Stimulated activated naive CD8-positive, alpha-beta T cell treated with anti-CD3 and anti-CD28 coated beads, Interleukin-15, amount 100 ng/mL, for 72 hours (primary cell): ENCODE measurements around the gene TRHDE.
A peak's percentile ranks its signal among the peaks of the same experiment; 100 is the strongest.

Source experiments
- ATAC-seq: fragments of 150-1000 bp; cut with Tn5 transposase; 2 replicates; pipeline ENCODE4 v1.10.0; 2021; ENCODE audit warnings: mild to moderate bottlenecking, moderate library complexity
- DNase-seq, 2 donors: peaks; one replicate each; pipeline ENCODE4 v3.0.0; 2021 to 2022
- H3K27ac Mint-ChIP-seq, 2 donors: one replicate each; pipeline ENCODE4 v1.8.0; 2022; ENCODE audit warnings: mild to moderate bottlenecking in 2 of 2, mixed read lengths in 2 of 2, moderate library complexity in 2 of 2
- H3K27me3 Mint-ChIP-seq: one replicate; pipeline ENCODE4 v1.8.0; 2022; ENCODE audit warnings: mixed read lengths
- H3K4me1 Mint-ChIP-seq: one replicate; pipeline ENCODE4 v1.8.0; 2022; ENCODE audit warnings: mild to moderate bottlenecking, mixed read lengths
- H3K4me3 Mint-ChIP-seq, 2 donors: one replicate each; pipeline ENCODE4 v1.8.0; 2022; ENCODE audit warnings: mild to moderate bottlenecking in 2 of 2, mixed read lengths in 2 of 2, moderate library complexity in 1 of 2
- H3K9me3 Mint-ChIP-seq, 2 donors: one replicate each; pipeline ENCODE4 v1.8.0; 2022; ENCODE audit warnings: mixed read lengths in 2 of 2

The TRHDE gene

GRCh38 chr12:72288911-72289310 is 16.7 kb downstream of the TRHDE start:
- H3K4me3 Mint-ChIP-seq = no peak overlapping the region

GRCh38 chr12:72289633-72290032 is 17.5 kb downstream of the TRHDE start:
- no peaks in the 10 kb centered on the region for H3K27me3 Mint-ChIP-seq
- DNase-seq (no peak), ATAC-seq (no peak)
- no peak overlapping the region for H3K27ac Mint-ChIP-seq
- no peaks in the 10 kb centered on the region for H3K4me1 Mint-ChIP-seq
- H3K4me3 Mint-ChIP-seq = no peak overlapping the region
- peaks cover 0 to 5% of the 10 kb centered on the region in 2 donors for H3K9me3 Mint-ChIP-seq

More at GRCh38 chr12:72288911-72289310, 16.7 kb downstream of the TRHDE start:
- H3K4me1 Mint-ChIP-seq = no peaks in the 10 kb centered on the region
- H3K9me3 Mint-ChIP-seq = peaks cover 0 to 5% of the 10 kb centered on the region in 2 donors
- DNase-seq (no peak), ATAC-seq (no peak)
- no peaks in the 10 kb centered on the region for H3K27me3 Mint-ChIP-seq
- H3K27ac Mint-ChIP-seq = no peak overlapping the region

GRCh38 chr12:72291175-72291574 is 19.0 kb downstream of the TRHDE start:
- DNase-seq = no peak
- H3K4me1 Mint-ChIP-seq = no peaks in the 10 kb centered on the region
- no peak overlapping the region for H3K4me3 Mint-ChIP-seq
- ATAC-seq = no peak
- no peaks in the 10 kb centered on the region for H3K27me3 Mint-ChIP-seq
- H3K9me3 Mint-ChIP-seq = peaks cover 0 to 5% of the 10 kb centered on the region in 2 donors
- H3K27ac Mint-ChIP-seq = no peak overlapping the region

DNA sequence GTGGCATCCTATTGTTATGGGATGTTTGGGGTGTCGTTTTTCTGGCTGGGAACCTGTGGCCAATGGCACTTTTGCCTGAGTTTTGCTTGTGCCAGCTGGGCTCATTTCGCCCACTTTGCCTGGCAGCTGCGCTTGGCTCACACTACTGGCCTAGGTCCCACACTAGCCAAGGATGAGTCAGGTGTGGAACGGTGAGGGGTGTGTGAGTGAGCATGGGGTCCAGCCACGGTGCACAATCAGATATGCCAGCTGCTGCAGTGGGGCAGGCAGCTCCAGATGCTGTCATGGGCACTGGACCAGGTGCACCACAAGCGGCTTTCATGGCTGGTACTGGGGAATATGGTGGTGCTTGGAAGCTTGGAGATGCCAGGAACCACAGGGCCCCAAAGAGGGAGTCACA is 21.5 kb downstream of the TRHDE start:
- H3K27ac Mint-ChIP-seq = no peak overlapping the region
- no peaks in the 10 kb centered on the region for H3K4me1 Mint-ChIP-seq
- DNase-seq = no peak
- ATAC-seq = no peak
- no peaks in the 10 kb centered on the region for H3K27me3 Mint-ChIP-seq
- no peak overlapping the region for H3K4me3 Mint-ChIP-seq
- no peaks in the 10 kb centered on the region for H3K9me3 Mint-ChIP-seq

- no peak overlapping the region for H3K27ac Mint-ChIP-seq
- H3K9me3 Mint-ChIP-seq = no peaks in the 10 kb centered on the region
- no peaks in the 10 kb centered on the region for H3K27me3 Mint-ChIP-seq
- no peaks in the 10 kb centered on the region for H3K4me1 Mint-ChIP-seq
- no peak overlapping the region for H3K4me3 Mint-ChIP-seq
- DNase-seq (peak in 1 of 2 donors; percentile 6), ATAC-seq (no peak)
Observed at GRCh38 chr12:72295101-72295500, 22.9 kb downstream of the TRHDE start.

GRCh38 chr12:72295744-72296143 is 23.6 kb downstream of the TRHDE start:
- DNase-seq = no peak

DNA sequence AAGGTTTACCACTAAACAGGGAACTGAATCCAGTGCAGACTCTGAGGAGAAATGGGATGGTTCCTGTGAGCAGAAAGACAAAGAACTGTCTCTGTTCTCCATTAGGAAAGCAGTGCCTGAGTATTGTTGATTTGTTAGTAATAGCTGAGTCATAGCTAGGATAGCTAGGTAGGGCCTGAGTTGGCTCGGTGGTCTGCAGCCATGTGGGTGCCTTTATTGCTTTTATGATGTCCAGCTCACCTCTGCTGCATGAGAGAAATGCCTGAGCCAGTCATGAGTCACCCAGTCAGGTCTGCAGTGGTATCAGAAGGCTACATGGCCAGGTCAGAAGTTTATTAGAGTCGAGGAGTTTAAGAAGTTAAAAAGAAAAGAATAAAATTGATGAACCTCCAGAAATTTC is 24.2 kb downstream of the TRHDE start:
- no peaks in the 10 kb centered on the region for H3K9me3 Mint-ChIP-seq
- no peaks in the 10 kb centered on the region for H3K4me1 Mint-ChIP-seq
- ATAC-seq = no peak
- H3K27ac Mint-ChIP-seq = no peak overlapping the region
- no peak for DNase-seq
- H3K27me3 Mint-ChIP-seq = no peaks in the 10 kb centered on the region
- no peak overlapping the region for H3K4me3 Mint-ChIP-seq

More at GRCh38 chr12:72295744-72296143, 23.6 kb downstream of the TRHDE start:
- H3K9me3 Mint-ChIP-seq = no peaks in the 10 kb centered on the region
- no peak overlapping the region for H3K27ac Mint-ChIP-seq
- no peaks in the 10 kb centered on the region for H3K27me3 Mint-ChIP-seq
- no peaks in the 10 kb centered on the region for H3K4me1 Mint-ChIP-seq
- no peak for ATAC-seq
- H3K4me3 Mint-ChIP-seq = no peak overlapping the region

DNA sequence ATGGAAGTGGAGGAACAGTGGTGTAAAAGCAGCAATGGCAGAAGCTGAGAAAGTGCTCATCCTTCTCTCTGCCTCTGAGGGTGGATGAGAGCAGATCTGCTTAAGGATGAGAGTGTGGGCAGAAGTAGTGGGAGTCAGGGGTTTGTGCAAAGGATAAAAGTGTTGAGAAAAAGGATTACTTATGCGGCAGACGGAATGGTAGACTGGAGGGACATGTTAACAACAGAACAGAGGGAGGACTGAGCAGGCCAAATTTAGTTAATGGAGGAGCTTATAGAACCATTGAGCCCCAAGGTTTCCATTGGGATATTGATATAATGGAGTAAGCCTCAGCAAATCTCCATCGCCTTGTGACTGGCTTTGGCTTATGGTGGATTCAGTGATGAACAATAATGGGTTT is 25.5 kb downstream of the TRHDE start:
- Mint-ChIP-seq H3K4me3 (no peak overlapping the region), H3K9me3 (no peaks in the 10 kb centered on the region), H3K4me1 (no peaks in the 10 kb centered on the region), H3K27me3 (no peaks in the 10 kb centered on the region), H3K27ac (no peak overlapping the region)
- no peak for ATAC-seq
- no peak for DNase-seq

- DNase-seq (no peak), ATAC-seq (no peak)
- Mint-ChIP-seq H3K27ac (no peak overlapping the region), H3K9me3 (no peaks in the 10 kb centered on the region), H3K27me3 (no peaks in the 10 kb centered on the region), H3K4me1 (no peaks in the 10 kb centered on the region), H3K4me3 (no peak overlapping the region)
Observed at GRCh38 chr12:72300728-72301127, 28.6 kb downstream of the TRHDE start.

GRCh38 chr12:72304751-72305150 is 32.6 kb downstream of the TRHDE start:
- no peak for ATAC-seq
- peak overlapping the region in 1 of 2 donors; percentile 86 for H3K27ac Mint-ChIP-seq
- no peaks in the 10 kb centered on the region for H3K4me1 Mint-ChIP-seq
- H3K27me3 Mint-ChIP-seq = no peaks in the 10 kb centered on the region
- no peak overlapping the region for H3K4me3 Mint-ChIP-seq
- no peak for DNase-seq
- H3K9me3 Mint-ChIP-seq = no peaks in the 10 kb centered on the region

DNA sequence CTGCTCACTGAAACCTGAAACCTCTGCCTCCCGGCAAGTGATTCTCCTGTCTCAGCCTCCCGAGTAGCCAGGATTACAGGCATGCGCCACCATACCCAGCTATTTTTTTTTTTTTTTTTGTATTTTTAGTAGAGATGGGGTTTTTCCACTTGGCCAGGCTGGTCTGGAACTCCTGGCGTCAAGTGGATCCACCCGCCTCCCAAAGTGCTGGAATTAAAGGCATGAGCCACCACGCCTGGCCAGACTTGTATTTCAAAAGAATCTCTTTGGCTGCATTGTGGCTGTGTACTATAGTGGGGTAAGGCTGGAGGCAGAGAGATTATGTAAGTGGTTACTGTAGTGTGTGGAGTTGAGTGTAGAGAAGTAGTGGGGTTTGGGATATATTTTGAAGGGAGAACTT is 35.1 kb downstream of the TRHDE start:
- no peak for DNase-seq
- Mint-ChIP-seq H3K4me1 (no peaks in the 10 kb centered on the region), H3K27me3 (no peaks in the 10 kb centered on the region), H3K4me3 (no peak overlapping the region), H3K9me3 (no peaks in the 10 kb centered on the region), H3K27ac (no peak overlapping the region)
- no peak for ATAC-seq

DNA sequence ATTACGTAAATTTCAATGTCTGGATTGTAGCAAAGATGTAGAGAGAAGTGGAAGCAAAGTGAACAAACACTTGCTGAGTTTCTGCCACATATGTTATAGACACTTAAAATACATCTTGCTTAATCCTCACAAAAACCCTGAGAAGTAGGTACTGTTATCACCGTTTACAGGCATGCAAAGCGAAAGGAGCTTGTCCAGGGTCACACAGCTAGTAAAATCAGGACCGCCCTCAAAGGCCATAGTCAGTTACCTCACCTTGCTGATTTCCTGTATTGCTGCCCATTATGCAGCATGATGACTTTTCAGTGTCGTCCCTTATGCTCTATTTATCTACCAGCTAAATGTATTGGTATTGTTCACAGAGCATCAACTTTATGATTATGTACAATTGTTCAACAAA is 39.8 kb downstream of the TRHDE start:
- no peaks in the 10 kb centered on the region for H3K27me3 Mint-ChIP-seq
- no peak overlapping the region for H3K27ac Mint-ChIP-seq
- no peaks in the 10 kb centered on the region for H3K4me1 Mint-ChIP-seq
- no peaks in the 10 kb centered on the region for H3K9me3 Mint-ChIP-seq
- DNase-seq (no peak), ATAC-seq (no peak)
- no peak overlapping the region for H3K4me3 Mint-ChIP-seq

DNA sequence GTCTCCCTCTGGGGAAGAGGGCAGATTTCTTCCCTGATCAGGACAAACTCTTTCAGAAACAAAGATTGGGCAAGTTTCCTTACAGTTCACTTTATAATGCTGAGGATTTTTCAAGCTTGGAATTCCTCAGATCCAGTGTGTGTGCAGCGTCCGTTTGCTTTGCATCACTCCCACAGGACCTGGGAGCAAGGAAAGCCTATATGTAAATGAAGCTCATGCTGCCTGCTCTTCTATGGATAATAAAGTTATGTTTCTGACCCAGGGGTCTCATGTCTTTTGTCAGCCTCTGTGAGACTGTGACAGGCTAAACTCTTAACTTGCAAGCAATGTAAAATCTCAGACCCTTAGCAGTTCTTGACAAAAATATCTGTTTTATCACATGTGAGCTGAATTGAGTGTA is 41.6 kb downstream of the TRHDE start:
- Mint-ChIP-seq H3K27ac (no peak overlapping the region), H3K4me1 (no peaks in the 10 kb centered on the region), H3K9me3 (peaks cover 0 to 8% of the 10 kb centered on the region in 2 donors), H3K4me3 (no peak overlapping the region), H3K27me3 (no peaks in the 10 kb centered on the region)
- DNase-seq (no peak), ATAC-seq (no peak)

- no peak for DNase-seq
- no peaks in the 10 kb centered on the region for H3K27me3 Mint-ChIP-seq
- H3K4me1 Mint-ChIP-seq = no peaks in the 10 kb centered on the region
- no peak for ATAC-seq
- H3K4me3 Mint-ChIP-seq = no peak overlapping the region
- peaks cover 0 to 8% of the 10 kb centered on the region in 2 donors for H3K9me3 Mint-ChIP-seq
- no peak overlapping the region for H3K27ac Mint-ChIP-seq
Observed at GRCh38 chr12:72315858-72316257, 43.7 kb downstream of the TRHDE start.

GRCh38 chr12:72318341-72318740 is 46.2 kb downstream of the TRHDE start:
- Mint-ChIP-seq H3K27ac (no peak overlapping the region), H3K4me1 (no peaks in the 10 kb centered on the region), H3K27me3 (no peaks in the 10 kb centered on the region), H3K4me3 (no peak overlapping the region), H3K9me3 (peaks cover 1 to 8% of the 10 kb centered on the region in 2 donors)
- no peak for ATAC-seq
- DNase-seq = no peak

GRCh38 chr12:72323881-72324280 is 51.7 kb downstream of the TRHDE start:
- no peak for DNase-seq
- no peaks in the 10 kb centered on the region for H3K4me1 Mint-ChIP-seq
- no peaks in the 10 kb centered on the region for H3K27me3 Mint-ChIP-seq
- H3K9me3 Mint-ChIP-seq = peaks cover 0 to 7% of the 10 kb centered on the region in 2 donors
- H3K4me3 Mint-ChIP-seq = no peak overlapping the region
- H3K27ac Mint-ChIP-seq = no peak overlapping the region
- no peak for ATAC-seq

GRCh38 chr12:72330301-72330700 is 58.1 kb downstream of the TRHDE start:
- Mint-ChIP-seq H3K27ac (no peak overlapping the region), H3K9me3 (peaks cover 0 to 5% of the 10 kb centered on the region in 2 donors), H3K27me3 (no peaks in the 10 kb centered on the region), H3K4me1 (no peaks in the 10 kb centered on the region), H3K4me3 (no peak overlapping the region)
- ATAC-seq (no peak), DNase-seq (no peak)
